ENCODE results near the gene ZMYND11.
"Not testable (repeated sequence)": the region's sequence is repeated elsewhere in the genome, so short reads cannot be mapped to it uniquely, and the experiment has no call there.

ZMYND11 gene

DNA sequence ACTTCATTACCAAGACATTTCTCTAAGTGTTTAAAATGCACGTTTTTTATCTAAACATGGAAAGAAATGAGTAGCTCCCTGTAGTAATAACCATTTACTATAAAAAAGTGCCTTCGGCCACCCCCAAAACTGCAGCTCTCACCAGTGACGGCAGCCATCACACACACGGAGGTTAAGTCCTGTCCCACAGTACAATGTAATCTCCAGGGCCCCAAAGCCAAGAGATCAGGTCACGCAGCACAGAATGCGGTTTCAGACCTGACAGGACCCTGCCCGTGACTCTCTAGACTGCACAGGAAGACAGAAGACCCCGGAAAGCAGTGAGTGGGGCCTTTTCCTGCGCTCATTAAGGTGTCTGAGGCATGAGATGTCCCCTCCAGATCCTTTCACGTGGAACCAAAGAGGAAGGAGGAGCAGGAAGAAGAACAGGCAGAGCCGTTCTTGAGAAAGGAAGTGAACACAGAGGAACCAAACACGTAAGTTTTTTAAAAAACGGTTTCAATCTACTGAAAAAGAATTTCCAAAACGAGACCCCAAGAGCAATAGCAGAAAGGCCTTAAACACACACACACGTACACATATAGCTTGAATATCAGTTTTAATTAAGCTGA lies 125.7 kb downstream of the ZMYND11 start:
- Histone ChIP-seq H3K4me3 (ENCODE audit: low read depth in 1 of 2, low read length in 1 of 2) (no peak overlapping the region), H3K36me3 (no peaks in the 10 kb centered on the region), H3K9me3 (no peaks in the 10 kb centered on the region), H3K27ac (no peak overlapping the region), H3K27me3 (no peaks in the 10 kb centered on the region), H3K4me1 (ENCODE audit: control insufficient read depth in 1 of 2, insufficient read depth in 1 of 2, low read depth in 1 of 2, low read length in 1 of 2) (peaks cover 0 to 4% of the 10 kb centered on the region in 2 experiments)
- TF ChIP-seq CTCF (IDR thresholded peaks at IDR 0.05), result no peak

- H3K9me3 ChIP-seq; H3K27ac ChIP-seq; H3K4me3 ChIP-seq (ENCODE audit: low read depth in 1 of 2, low read length in 1 of 2); H3K27me3 ChIP-seq; H3K36me3 ChIP-seq; H3K4me1 ChIP-seq (ENCODE audit: control insufficient read depth in 1 of 2, insufficient read depth in 1 of 2, low read depth in 1 of 2, low read length in 1 of 2): not testable (repeated sequence)
These were observed 129.2 kb downstream of the ZMYND11 start for GRCh38 chr10:264160-265073.

- H3K4me1 ChIP-seq (ENCODE audit: control insufficient read depth in 1 of 2, insufficient read depth in 1 of 2, low read depth in 1 of 2, low read length in 1 of 2); H3K27ac ChIP-seq; H3K4me3 ChIP-seq (ENCODE audit: low read depth in 1 of 2, low read length in 1 of 2); H3K27me3 ChIP-seq; H3K36me3 ChIP-seq; H3K9me3 ChIP-seq: not testable (repeated sequence)
These were observed 129.8 kb downstream of the ZMYND11 start for GRCh38 chr10:265074-265440.

- not testable (repeated sequence) for H3K27ac ChIP-seq; H3K27me3 ChIP-seq; H3K4me3 ChIP-seq (ENCODE audit: low read depth in 1 of 2, low read length in 1 of 2); H3K4me1 ChIP-seq (ENCODE audit: control insufficient read depth in 1 of 2, insufficient read depth in 1 of 2, low read depth in 1 of 2, low read length in 1 of 2); H3K9me3 ChIP-seq; H3K36me3 ChIP-seq
These were observed 130.7 kb downstream of the ZMYND11 start for GRCh38 chr10:265816-266588.

- no peak overlapping the region for H3K4me3 ChIP-seq (ENCODE audit: low read depth in 1 of 2, low read length in 1 of 2)
- no peaks in the 10 kb centered on the region for H3K4me1 ChIP-seq (ENCODE audit: control insufficient read depth in 1 of 2, insufficient read depth in 1 of 2, low read depth in 1 of 2, low read length in 1 of 2)
- no peaks in the 10 kb centered on the region for H3K36me3 ChIP-seq
- TF ChIP-seq CTCF (IDR thresholded peaks at IDR 0.05), result no peak
- H3K27ac ChIP-seq, result no peak overlapping the region
- no peaks in the 10 kb centered on the region for H3K9me3 ChIP-seq
- H3K27me3 ChIP-seq, result no peaks in the 10 kb centered on the region
These were observed 131.7 kb downstream of the ZMYND11 start for GRCh38 chr10:266974-267425.

DNA sequence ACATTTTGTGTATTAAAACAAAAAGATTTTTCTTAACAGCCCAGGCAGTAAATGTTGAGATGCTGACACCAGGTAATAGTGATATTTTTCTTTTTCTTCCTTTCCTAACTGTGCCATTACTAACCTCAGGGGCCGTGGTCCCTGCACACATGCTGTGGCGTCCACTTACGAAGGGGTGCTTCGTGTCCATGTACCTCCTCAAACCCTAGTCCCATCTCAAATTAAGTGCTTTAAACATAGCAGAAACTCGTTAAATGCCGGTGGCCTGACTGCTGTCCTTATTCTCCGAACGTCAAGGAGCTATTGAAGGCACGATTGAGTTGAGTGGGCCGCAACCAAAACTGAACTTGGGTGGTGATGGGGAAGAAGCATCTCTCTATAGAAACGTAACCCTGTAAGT lies 132.4 kb downstream of the ZMYND11 start:
- H3K4me1 ChIP-seq (ENCODE audit: control insufficient read depth in 1 of 2, insufficient read depth in 1 of 2, low read depth in 1 of 2, low read length in 1 of 2), result no peaks in the 10 kb centered on the region
- no peak for TF ChIP-seq CTCF (IDR thresholded peaks at IDR 0.05)
- H3K36me3 ChIP-seq, result no peaks in the 10 kb centered on the region
- H3K9me3 ChIP-seq, result no peaks in the 10 kb centered on the region
- H3K27me3 ChIP-seq, result no peaks in the 10 kb centered on the region
- H3K27ac ChIP-seq, result no peak overlapping the region
- H3K4me3 ChIP-seq (ENCODE audit: low read depth in 1 of 2, low read length in 1 of 2), result no peak overlapping the region
